ENCODE data around the gene NRXN3.

NRXN3 gene

DNA sequence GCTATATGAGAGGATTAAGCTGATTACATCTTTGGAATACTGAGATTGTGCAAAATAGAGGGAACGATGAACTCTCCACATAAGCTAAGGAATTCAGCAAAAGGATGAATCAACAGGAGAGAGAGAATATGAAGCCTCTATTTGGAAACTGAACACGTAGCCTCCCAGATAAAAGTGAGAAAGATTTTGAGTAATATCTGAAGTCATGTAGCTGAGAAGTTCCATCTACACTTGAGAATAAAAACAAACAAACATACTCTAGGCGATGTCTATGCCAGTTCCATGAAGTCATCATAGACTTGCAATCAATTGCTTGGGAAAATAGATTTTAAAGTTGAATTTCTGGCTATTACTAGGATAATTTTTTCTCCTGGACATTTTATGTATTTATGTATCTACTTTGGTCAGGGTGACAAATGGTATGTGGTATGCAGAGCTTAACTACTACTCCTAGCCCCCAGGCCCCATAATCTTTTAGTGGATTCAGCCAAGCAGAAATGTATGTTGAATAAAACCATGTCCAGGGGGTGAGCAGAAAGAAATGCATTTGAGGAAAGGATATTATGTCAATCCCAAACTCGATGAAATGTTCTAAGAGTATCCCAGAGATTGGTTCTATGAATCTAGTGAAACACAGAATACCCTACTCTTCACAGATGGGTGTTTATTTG is 1413.7 kb downstream of the NRXN3 start:
- DNase-seq (ENCODE audit: low spot score), result no peak

- no peak for DNase-seq (ENCODE audit: low spot score)
Measured at GRCh38 chr14:79584679-79585078, 1414.5 kb downstream of the NRXN3 start.

GRCh38 chr14:79585845-79586244 is 1415.7 kb downstream of the NRXN3 start:
- no peak for DNase-seq (ENCODE audit: low spot score)

DNA sequence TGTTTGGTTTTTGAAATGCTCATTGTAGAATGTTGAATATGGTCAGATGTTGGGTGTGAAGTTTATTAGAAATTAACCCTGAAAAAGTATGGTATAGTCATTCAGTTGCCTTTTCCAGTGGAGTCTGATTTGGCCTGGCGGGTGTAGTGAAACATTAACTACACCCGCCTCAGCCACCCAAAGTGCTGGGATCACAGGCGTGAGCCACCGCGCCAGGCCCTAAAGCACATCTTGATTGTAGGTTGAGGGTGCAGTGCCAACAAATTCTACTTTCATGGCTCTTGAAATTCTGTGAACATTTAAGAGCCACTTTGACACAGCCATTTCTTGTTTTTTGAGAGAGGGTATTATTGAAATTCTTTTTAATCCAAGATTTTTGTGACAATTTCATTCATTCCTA is 1416.2 kb downstream of the NRXN3 start:
- DNase-seq (ENCODE audit: low spot score), result no peak

GRCh38 chr14:79586989-79587598 is 1416.9 kb downstream of the NRXN3 start:
- no peak for DNase-seq (ENCODE audit: low spot score)

DNA sequence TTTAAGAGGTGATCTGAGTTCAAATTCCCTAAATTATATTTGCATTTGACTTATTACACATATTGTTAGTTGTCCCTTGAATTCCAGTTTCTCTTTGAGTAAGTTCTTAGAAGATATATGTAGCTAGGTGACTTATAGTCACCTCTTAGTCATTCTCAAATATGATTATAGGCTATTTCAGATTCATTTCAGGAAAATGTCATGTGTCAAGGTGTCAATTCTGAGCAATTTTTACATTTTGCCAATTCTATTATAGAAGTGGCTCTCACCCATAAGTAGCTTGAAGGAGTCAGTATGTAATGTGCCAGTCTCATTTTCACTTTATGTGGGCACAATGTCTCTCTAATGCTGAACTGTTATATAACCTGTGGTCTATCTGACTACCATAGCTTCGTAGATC is 1417.7 kb downstream of the NRXN3 start:
- no peak for DNase-seq (ENCODE audit: low spot score)

DNA sequence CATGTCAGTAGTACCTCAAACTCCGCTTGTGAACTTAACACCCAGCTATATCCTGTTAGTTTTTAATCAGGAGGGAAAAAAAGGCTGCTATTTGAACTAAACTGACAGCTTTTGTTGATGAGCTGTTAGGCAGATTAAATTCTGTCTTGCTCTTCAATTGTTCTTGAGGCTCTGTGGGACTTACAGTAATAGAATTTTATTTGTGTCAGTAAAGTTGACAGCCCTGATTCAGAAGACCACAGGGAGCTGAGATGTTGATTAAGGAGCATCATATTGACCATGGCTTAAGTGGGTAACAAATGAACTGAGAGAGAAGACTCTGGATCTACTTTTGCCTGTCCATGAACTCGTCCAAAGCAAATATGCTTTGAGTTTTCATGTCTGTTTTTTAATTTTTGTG is 1418.2 kb downstream of the NRXN3 start:
- DNase-seq (ENCODE audit: low spot score), result no peak

DNA sequence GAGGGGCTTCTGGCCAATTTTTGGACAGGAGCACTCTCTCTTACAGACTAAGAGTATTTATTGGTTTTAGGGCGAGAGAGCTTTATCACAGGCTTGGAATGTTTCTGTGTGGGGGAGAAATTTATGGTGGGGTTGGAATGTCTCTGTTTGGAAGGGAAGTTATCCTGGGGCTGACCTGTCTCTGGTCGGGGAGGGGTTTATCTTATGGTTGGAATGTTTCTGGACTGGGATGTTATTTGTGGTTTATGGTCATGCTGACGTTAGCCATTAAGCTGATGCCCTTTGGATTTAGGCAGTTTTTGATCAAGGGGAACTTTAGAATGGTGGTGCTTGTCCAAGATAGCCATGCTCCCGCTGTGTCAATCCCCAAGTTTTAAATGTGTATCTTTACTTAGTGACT is 1426.4 kb downstream of the NRXN3 start:
- DNase-seq (ENCODE audit: low spot score), result no peak

DNA sequence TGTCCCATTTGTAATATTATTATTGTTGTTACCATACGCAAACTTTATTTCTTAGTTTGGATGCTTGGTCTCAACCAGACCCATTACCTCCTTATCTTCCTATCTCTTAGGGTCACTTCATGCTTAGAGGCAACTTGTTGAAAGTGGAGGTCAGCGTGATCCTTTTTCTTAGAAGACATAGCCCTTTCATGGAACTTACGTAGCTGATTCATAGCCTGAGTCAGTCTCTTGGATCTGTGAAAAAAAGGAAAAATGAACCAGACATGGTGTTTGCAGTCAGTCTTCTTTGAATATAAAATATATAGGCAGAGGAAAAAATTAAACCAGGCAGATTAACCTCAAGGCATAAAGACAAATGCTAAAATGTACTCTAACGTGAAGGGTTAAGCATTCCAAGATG is 1427.4 kb downstream of the NRXN3 start:
- DNase-seq (ENCODE audit: low spot score), result no peak

GRCh38 chr14:79598339-79598738 is 1428.2 kb downstream of the NRXN3 start:
- no peak for DNase-seq (ENCODE audit: low spot score)

DNA sequence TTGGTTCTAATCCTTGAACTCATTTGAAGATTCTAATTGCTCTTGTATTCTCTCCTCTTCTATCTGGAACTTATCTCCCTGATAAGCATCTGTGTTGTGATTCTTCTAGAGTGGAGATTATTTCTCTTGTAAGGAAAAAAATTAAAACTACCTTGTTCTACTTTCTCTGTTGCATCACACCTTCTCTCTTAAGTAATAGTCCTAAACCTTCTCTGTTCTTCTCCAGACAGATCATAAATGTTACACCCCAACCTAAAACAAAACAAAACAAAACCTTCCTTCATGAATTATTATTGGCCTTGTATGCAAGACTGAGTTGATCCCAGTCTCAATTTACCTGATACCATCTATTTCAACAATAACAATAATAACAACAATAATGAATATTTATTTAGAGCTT is 1429.1 kb downstream of the NRXN3 start:
- no peak for DNase-seq (ENCODE audit: low spot score)

DNA sequence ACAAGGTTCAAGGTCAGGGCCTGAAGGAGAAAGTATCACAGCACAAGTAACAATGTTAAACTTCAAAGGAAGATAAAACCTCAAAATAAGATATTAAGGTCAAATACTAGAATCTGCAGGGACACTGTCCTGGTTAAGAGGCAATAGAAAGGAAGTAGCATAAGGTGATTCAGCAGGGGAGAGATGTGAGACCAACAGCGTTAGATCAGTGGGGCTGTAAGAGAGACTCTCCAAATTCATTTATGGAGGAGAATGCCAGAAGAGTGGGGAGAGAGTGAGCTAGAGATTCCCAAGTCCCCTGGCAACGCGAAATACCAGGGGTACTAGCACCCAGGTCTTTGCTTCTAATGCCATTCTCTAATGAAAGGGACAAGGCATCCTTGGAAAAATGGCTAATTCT is 1430.2 kb downstream of the NRXN3 start:
- no peak for DNase-seq (ENCODE audit: low spot score)

DNA sequence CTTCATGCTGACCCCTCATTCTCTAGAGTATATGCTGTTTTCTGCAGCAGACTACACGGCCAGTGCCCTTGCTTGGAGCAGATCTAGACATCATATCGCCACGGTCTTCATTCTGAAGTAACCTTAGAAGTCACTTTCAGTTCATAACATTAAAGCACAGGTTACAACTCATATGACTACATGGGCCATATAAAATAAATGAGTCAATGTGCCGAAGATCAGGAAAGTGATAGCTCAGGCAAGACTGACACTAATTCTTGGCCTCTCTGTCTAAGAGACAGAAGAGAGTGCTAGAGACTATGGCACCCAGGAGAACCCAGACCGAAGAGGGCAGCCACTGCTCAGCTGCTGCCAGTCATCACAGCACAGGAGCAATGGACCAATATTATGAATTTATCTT is 1431.4 kb downstream of the NRXN3 start:
- DNase-seq (ENCODE audit: low spot score), result no peak

DNA sequence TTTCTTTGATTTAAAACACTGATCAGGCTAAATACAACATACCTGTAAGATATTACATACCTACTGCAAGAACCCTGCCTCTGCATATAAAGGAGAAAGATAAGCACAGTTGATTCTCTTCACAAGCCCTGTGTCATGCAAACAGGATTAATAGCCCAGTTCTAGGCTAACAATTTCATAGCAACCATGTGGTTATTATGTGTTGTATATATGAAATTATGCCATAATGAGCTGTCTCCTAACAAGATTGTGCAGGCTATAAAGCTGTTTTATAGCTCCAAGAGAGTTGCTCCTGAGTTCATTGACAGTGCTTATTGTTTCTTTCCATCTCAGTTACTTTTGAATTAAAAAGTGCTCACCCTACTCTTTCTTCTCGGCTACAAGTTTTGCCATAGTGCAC is 1431.9 kb downstream of the NRXN3 start:
- DNase-seq (ENCODE audit: low spot score), result no peak

GRCh38 chr14:79602742-79603141 is 1432.6 kb downstream of the NRXN3 start:
- DNase-seq (ENCODE audit: low spot score), result no peak

DNA sequence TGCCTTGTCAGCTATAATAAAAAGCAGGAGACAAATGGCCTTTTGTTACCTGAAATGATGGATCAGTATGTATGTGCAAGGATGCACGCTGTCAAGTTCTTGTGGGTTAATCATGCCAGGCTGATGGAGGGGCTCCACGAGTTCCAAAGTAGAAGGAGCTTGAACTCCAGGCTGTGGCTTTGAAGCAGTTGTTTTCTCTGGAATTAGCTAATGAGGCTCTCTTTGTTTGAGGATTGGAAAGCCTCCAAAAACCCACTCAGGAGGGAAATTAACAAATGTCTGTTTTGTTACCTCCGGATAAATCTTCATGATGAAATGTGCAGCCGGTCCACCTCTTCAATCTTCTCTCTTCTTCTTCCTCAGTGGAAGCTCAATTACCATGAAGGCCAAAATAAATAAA is 1435.7 kb downstream of the NRXN3 start:
- no peak for DNase-seq (ENCODE audit: low spot score)

- DNase-seq (ENCODE audit: low spot score), result no peak
Measured at GRCh38 chr14:79608446-79608845, 1438.3 kb downstream of the NRXN3 start.

DNA sequence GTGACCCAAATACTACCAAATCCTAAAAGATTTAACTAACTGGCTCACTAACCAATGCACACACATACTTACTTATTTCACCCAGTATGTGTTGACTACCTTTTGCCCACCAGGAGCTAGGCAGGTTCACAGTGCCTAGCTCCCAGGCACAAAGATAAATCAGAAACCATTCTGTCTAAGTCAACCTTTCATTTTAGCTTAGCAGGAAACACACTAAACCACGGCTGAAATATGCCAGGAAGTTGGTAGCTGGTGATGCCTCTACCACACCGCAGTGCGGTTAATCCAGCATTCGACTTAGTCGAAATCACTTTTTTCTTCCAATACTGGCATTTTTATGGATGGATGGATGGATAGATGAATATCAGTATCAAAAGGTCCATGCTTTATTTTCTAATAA is 1443.5 kb downstream of the NRXN3 start:
- DNase-seq (ENCODE audit: low spot score), result no peak

DNA sequence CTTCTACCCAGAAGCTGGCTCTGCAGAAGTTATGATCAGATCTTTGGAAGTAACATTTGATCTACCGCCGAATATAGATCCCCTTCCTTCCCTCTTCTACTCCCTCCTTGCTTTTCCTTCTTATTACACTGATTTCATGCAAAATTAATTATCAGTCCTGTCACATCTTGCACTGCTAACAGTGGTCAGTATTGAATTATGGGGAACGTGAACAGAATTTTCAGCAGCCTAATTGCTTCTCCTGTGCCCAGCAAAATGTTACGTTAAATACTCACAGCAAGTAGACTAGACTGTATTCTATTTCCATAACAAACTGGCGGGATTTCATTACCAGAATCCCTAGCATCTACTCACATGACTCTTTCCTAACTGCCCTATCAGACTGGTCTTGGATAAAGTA is 1444.3 kb downstream of the NRXN3 start:
- DNase-seq (ENCODE audit: low spot score), result no peak

DNA sequence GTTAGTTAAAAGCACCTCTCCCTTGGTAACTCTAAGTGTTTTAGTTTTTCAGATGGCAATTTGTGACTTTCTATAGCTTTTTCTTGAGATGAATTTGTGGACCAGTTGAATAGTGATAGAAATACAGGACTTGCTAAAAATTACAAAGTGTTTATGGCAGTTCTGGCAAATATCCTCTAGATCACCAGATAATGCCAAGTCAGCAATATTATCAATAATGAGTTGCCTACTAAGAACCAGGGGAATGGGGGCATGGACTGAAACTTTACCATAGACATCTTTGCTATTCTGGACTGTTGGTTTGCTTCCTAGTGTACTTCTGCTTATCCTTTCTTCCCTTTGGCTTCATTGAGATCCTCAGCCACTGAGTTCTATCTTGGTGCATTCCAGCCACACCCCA is 1456.9 kb downstream of the NRXN3 start:
- no peak for DNase-seq (ENCODE audit: low spot score)

- no peak for DNase-seq (ENCODE audit: low spot score)
Measured at GRCh38 chr14:79629411-79630287, 1459.5 kb downstream of the NRXN3 start.

GRCh38 chr14:79630288-79630960 is 1460.3 kb downstream of the NRXN3 start:
- no peak for DNase-seq (ENCODE audit: low spot score)

DNA sequence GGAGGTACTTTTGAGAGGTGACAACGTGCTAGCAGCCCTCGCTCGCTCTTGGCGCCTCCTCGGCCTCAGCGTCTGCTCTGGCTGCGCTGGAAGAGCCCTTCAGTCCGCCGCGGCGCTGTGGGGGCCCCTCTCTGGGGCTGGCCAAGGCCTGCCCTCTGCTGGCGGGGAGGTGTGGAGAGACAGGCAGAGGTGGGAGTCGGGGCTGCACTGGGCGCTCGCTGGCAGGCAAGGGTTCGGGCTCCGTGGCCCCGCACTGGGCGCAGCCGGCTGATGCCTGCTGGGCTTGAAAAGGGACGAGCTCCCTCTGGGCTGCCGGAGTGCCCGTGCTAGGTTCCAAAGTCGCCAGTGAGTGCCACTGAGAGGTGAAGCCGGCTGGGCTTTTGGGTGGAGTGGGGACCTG is 1461.1 kb downstream of the NRXN3 start:
- DNase-seq (ENCODE audit: low spot score), result no peak
